Measurements from ENCODE around the gene POU6F2.

Gene POU6F2

DNA sequence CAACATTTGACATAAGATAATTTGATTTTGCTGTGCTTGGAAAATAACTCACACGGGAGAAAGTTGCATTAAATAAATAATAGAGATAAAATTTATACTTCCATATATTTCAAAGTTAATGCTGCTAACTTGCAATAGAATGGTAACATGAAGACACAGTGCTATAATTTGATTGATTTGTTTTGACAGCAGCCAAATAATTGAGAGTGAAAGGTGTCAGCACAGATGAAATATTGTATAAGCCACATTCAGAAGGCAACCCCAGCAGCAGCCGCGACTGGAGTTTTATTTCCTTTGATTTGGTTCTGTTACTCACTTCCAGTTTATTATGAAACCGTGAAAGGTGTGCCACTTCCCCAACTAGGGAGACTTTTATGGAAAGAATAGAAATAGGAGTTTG lies 242.2 kb downstream of the POU6F2 start:
- no peaks in the 10 kb centered on the region for H3K9me3 ChIP-seq (ENCODE audit: control insufficient read depth, low read length)
- no peak overlapping the region for H3K27ac ChIP-seq (ENCODE audit: insufficient read depth, low read depth, low read length, poor library complexity, severe bottlenecking)
- no peaks in the 10 kb centered on the region for H3K27me3 ChIP-seq (ENCODE audit: control insufficient read depth, insufficient read depth, low read length, poor library complexity, severe bottlenecking)
- 93 to 100% methylated on average over 3 of the region's 4 CpGs for WGBS, 2 experiments
- H3K36me3 ChIP-seq (ENCODE audit: control insufficient read depth, insufficient read depth, low read length) = no peaks in the 10 kb centered on the region
- no peaks in the 10 kb centered on the region for H3K4me1 ChIP-seq (ENCODE audit: control insufficient read depth, insufficient read depth, low read length)
- no peak overlapping the region for H3K4me3 ChIP-seq (ENCODE audit: insufficient read depth, low read depth, low read length)

DNA sequence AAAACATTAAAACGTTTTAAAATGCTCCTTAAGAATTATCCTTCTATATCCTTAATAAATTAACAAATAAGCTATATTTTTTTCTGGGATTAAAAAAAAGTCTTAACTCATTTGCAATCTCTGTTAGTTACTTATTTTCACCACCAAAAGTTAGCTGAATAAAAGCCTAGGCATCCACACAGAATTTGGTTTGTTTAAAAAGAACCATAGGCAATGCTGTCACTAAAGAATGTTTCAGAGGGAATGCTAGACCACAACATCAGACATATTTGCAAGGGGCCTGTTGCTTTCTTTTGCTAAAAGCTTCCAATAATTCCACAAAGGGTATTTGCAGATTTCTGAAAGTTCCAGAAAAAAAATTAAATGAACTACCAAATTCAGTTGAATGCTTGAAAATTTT lies 244.2 kb downstream of the POU6F2 start:
- H3K27me3 ChIP-seq (ENCODE audit: control insufficient read depth, insufficient read depth, low read length, poor library complexity, severe bottlenecking) = no peaks in the 10 kb centered on the region
- H3K9me3 ChIP-seq (ENCODE audit: control insufficient read depth, low read length) = no peaks in the 10 kb centered on the region
- no peaks in the 10 kb centered on the region for H3K4me1 ChIP-seq (ENCODE audit: control insufficient read depth, insufficient read depth, low read length)
- no peaks in the 10 kb centered on the region for H3K36me3 ChIP-seq (ENCODE audit: control insufficient read depth, insufficient read depth, low read length)
- no peak overlapping the region for H3K4me3 ChIP-seq (ENCODE audit: insufficient read depth, low read depth, low read length)
- no CpG with 5 or more reads among the region's 1 CpG for WGBS, 2 experiments
- H3K27ac ChIP-seq (ENCODE audit: insufficient read depth, low read depth, low read length, poor library complexity, severe bottlenecking) = no peak overlapping the region

DNA sequence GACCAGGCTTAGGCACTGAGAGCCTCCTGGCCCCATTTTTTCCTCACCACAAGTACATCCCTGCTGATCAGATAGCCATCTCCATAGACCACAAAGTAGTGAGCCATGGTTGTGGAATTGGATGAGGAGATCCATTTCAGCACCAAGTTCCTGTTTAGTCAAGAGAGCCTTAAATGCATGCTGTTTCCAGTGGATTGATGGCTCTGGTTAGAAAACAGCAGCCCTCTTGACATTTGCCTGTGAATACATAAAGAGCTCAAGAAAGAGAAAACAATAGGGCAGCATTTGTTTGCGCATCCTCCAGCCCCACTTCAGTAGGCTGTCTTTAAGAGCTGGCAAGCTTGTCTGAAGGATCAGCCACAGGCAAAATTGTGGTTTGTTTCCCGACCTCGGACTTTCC lies 251.2 kb downstream of the POU6F2 start:
- H3K4me3 ChIP-seq (ENCODE audit: insufficient read depth, low read depth, low read length) = no peak overlapping the region
- no peaks in the 10 kb centered on the region for H3K27me3 ChIP-seq (ENCODE audit: control insufficient read depth, insufficient read depth, low read length, poor library complexity, severe bottlenecking)
- H3K36me3 ChIP-seq (ENCODE audit: control insufficient read depth, insufficient read depth, low read length) = no peaks in the 10 kb centered on the region
- H3K4me1 ChIP-seq (ENCODE audit: control insufficient read depth, insufficient read depth, low read length) = no peaks in the 10 kb centered on the region
- H3K9me3 ChIP-seq (ENCODE audit: control insufficient read depth, low read length) = no peaks in the 10 kb centered on the region
- H3K27ac ChIP-seq (ENCODE audit: insufficient read depth, low read depth, low read length, poor library complexity, severe bottlenecking) = no peak overlapping the region
- 29 to 43% methylated on average over 3 of the region's 3 CpGs for WGBS, 2 experiments

DNA sequence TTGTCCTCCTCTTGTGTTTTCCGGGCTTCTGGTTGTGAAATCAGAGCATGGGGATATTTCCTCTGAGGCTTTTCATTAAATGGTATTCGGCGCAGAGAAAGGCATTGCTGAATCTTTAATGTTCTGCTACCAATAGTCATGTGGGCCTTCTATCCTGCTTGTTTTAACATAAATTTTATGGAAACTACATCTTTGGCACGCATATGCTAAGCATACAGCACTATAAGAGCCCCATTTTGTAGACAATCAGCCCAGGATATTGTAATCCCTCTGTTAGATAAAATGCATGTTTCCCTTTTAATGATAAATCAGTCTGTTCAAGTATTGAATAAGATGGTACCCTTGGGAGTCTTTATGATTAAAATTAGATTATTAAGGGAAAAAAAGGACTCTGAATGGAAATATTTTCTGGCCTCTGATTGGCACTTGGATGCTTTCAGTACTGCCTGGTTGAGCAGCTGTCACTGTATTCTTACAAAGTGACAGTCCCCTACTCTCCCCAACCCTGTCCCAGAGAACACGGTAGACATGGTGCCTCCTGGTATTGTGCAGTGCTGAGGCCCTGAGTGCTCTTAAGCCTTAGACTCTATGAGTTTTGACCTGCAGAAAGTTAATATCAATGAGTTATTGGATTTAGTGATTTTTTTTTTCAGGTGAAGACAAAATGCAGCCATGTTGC lies 256.3 kb downstream of the POU6F2 start:
- no peaks in the 10 kb centered on the region for H3K36me3 ChIP-seq (ENCODE audit: control insufficient read depth, insufficient read depth, low read length)
- no peaks in the 10 kb centered on the region for H3K9me3 ChIP-seq (ENCODE audit: control insufficient read depth, low read length)
- no peaks in the 10 kb centered on the region for H3K4me1 ChIP-seq (ENCODE audit: control insufficient read depth, insufficient read depth, low read length)
- no peak overlapping the region for H3K27ac ChIP-seq (ENCODE audit: insufficient read depth, low read depth, low read length, poor library complexity, severe bottlenecking)
- no peak overlapping the region for H3K4me3 ChIP-seq (ENCODE audit: insufficient read depth, low read depth, low read length)
- H3K27me3 ChIP-seq (ENCODE audit: control insufficient read depth, insufficient read depth, low read length, poor library complexity, severe bottlenecking) = no peaks in the 10 kb centered on the region
- 90 to 96% methylated on average over 5 of the region's 5 CpGs for WGBS, 2 experiments

DNA sequence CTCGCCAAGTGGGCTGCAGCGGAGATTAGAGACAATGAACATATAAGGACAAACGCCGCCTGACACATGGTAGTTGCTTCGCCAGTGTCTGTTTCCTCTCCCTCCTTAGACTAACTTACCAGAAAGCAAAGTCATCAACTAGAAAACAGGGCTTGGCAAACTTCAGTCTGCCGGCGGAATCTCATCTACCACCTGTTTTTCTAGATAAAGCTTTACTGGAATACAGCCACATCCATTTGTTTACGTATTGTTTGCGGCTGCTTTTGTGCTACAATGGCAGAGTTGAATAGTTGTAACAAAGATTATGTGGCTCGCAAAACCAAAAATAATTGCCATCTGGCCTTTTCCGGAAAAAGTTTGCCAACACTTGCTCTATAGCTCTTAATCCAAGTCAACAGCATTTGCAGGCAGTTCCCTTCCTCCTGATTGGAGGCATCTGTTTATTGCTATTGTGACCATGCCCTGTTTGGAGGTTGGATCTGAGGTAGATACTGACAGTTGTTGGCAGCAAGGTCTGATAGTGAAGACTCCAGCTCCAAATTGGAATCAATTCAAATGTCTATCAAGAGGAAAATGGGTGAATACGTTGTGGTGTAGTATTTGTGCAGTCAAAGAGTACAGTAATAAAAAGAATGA lies 260.6 kb downstream of the POU6F2 start:
- 94 to 95% methylated on average over 12 of the region's 12 CpGs for WGBS, 2 experiments

DNA sequence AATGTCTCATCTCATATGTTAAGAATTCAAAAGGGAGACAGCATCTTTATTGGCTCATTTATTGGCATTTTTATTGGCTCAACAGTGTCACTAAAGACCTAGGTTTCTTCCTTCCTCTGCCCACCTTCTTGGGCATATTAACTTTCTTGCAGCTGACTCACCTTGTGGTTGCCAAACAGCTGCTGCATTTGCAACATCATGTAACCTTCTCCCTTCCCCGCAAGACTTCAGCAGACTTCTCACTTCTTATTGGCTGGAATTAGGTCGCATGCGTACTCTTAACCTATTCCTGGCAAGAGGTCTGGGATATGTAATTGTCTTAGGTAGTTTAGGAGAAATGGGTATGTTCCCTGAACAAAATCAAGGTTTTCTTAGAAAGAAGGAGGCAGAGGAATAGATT lies 263.2 kb downstream of the POU6F2 start:
- Histone ChIP-seq H3K9me3 (ENCODE audit: control insufficient read depth, low read length) (no peaks in the 10 kb centered on the region), H3K4me3 (ENCODE audit: insufficient read depth, low read depth, low read length) (no peak overlapping the region), H3K4me1 (ENCODE audit: control insufficient read depth, insufficient read depth, low read length) (no peaks in the 10 kb centered on the region), H3K27me3 (ENCODE audit: control insufficient read depth, insufficient read depth, low read length, poor library complexity, severe bottlenecking) (no peaks in the 10 kb centered on the region), H3K27ac (ENCODE audit: insufficient read depth, low read depth, low read length, poor library complexity, severe bottlenecking) (no peak overlapping the region), H3K36me3 (ENCODE audit: control insufficient read depth, insufficient read depth, low read length) (no peaks in the 10 kb centered on the region)
- WGBS, 2 experiments = 81 to 87% methylated on average over 3 of the region's 3 CpGs

More for the DNA sequence above, 260.6 kb downstream of the POU6F2 start:
- no peak overlapping the region for H3K27ac ChIP-seq (ENCODE audit: insufficient read depth, low read depth, low read length, poor library complexity, severe bottlenecking)
- no peaks in the 10 kb centered on the region for H3K4me1 ChIP-seq (ENCODE audit: control insufficient read depth, insufficient read depth, low read length)
- H3K36me3 ChIP-seq (ENCODE audit: control insufficient read depth, insufficient read depth, low read length) = no peaks in the 10 kb centered on the region
- H3K4me3 ChIP-seq (ENCODE audit: insufficient read depth, low read depth, low read length) = no peak overlapping the region
- H3K27me3 ChIP-seq (ENCODE audit: control insufficient read depth, insufficient read depth, low read length, poor library complexity, severe bottlenecking) = no peaks in the 10 kb centered on the region
- H3K9me3 ChIP-seq (ENCODE audit: control insufficient read depth, low read length) = no peaks in the 10 kb centered on the region

DNA sequence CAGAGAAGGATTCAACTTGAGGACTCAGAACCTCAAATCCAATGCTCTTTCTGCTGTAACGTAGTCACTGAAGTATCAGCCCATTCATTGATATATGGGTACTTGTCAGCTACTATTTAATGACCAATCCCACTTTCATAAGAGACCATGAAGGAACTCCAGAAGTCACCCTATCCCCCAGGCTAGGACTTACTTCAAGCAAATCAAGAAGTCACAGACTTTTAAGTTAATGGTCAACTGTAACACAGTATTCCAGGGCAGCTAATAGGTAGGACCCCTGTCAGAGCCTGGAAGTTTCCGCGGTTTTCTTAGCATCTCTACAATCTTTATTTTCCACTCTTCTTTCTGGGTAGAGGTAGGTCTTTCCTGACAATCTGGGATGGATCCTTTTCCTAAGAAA lies 269.9 kb downstream of the POU6F2 start:
- WGBS, 2 experiments = 90 to 96% methylated on average over 3 of the region's 3 CpGs
- no peak overlapping the region for H3K4me3 ChIP-seq (ENCODE audit: insufficient read depth, low read depth, low read length)

DNA sequence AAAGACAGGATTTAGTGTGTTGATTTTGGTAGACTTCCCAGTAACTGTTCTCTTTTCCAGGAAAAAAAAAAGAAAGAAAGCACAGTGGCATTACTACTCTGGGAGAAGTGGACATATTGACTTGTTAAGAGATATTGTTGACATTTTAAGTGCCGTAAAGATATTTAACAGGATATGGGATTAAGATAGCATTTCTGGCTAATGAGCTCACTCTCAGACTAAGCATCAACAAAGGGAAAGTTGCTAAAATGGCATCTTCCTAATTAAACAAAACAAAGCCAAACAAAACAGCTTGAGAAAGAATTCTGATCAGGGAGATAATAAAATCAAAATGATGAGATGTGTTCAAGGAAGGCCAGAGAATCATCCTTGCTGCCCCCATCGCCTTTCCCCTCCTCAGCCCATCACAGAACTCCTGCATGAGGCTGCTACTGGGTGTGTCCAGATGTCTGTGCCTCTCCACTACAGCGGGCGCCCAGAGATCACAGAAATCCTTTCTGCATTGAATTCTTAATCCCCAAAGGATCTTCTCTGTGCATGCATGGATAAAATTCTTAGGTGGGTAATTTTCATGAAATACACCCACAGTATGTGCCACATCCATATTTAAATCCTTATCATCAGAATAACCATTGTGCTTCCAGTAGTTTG lies 270.5 kb downstream of the POU6F2 start:
- Histone ChIP-seq H3K27ac (ENCODE audit: insufficient read depth, low read depth, low read length, poor library complexity, severe bottlenecking) (no peak overlapping the region), H3K27me3 (ENCODE audit: control insufficient read depth, insufficient read depth, low read length, poor library complexity, severe bottlenecking) (no peaks in the 10 kb centered on the region), H3K9me3 (ENCODE audit: control insufficient read depth, low read length) (no peaks in the 10 kb centered on the region), H3K4me1 (ENCODE audit: control insufficient read depth, insufficient read depth, low read length) (peaks cover 9% of the 10 kb centered on the region), H3K36me3 (ENCODE audit: control insufficient read depth, insufficient read depth, low read length) (no peaks in the 10 kb centered on the region), H3K4me3 (ENCODE audit: insufficient read depth, low read depth, low read length) (no peak overlapping the region)
- WGBS, 2 experiments = 90 to 92% methylated on average over 4 of the region's 4 CpGs

More for the DNA sequence above, 269.9 kb downstream of the POU6F2 start:
- no peaks in the 10 kb centered on the region for H3K36me3 ChIP-seq (ENCODE audit: control insufficient read depth, insufficient read depth, low read length)
- H3K9me3 ChIP-seq (ENCODE audit: control insufficient read depth, low read length) = no peaks in the 10 kb centered on the region
- H3K27me3 ChIP-seq (ENCODE audit: control insufficient read depth, insufficient read depth, low read length, poor library complexity, severe bottlenecking) = no peaks in the 10 kb centered on the region
- peaks cover 8% of the 10 kb centered on the region for H3K4me1 ChIP-seq (ENCODE audit: control insufficient read depth, insufficient read depth, low read length)
- no peak overlapping the region for H3K27ac ChIP-seq (ENCODE audit: insufficient read depth, low read depth, low read length, poor library complexity, severe bottlenecking)

DNA sequence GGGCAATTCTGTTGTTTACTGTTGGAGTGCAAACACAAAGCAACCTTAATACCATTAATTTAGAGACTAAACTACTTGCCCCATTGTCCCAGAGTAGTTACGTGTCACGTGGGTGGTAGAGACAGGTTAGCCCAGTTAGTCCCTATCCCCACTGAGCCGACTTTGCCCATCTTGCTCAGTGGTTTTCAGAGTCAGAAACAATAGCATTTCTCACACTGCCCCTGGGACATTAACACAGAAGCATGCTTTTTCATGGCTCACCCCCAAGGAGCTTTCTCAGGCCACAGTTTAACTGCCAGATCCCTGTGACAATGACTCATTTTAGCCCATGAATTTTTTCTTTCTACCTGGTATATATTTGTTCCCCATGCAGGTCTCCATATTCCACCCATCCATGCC lies 271.0 kb downstream of the POU6F2 start:
- H3K36me3 ChIP-seq (ENCODE audit: control insufficient read depth, insufficient read depth, low read length) = no peaks in the 10 kb centered on the region
- H3K4me3 ChIP-seq (ENCODE audit: insufficient read depth, low read depth, low read length) = no peak overlapping the region
- no peaks in the 10 kb centered on the region for H3K9me3 ChIP-seq (ENCODE audit: control insufficient read depth, low read length)
- H3K27me3 ChIP-seq (ENCODE audit: control insufficient read depth, insufficient read depth, low read length, poor library complexity, severe bottlenecking) = no peaks in the 10 kb centered on the region
- peaks cover 12% of the 10 kb centered on the region for H3K4me1 ChIP-seq (ENCODE audit: control insufficient read depth, insufficient read depth, low read length)
- no peak overlapping the region for H3K27ac ChIP-seq (ENCODE audit: insufficient read depth, low read depth, low read length, poor library complexity, severe bottlenecking)
- WGBS, 2 experiments = 73 to 75% methylated on average over 3 of the region's 3 CpGs

DNA sequence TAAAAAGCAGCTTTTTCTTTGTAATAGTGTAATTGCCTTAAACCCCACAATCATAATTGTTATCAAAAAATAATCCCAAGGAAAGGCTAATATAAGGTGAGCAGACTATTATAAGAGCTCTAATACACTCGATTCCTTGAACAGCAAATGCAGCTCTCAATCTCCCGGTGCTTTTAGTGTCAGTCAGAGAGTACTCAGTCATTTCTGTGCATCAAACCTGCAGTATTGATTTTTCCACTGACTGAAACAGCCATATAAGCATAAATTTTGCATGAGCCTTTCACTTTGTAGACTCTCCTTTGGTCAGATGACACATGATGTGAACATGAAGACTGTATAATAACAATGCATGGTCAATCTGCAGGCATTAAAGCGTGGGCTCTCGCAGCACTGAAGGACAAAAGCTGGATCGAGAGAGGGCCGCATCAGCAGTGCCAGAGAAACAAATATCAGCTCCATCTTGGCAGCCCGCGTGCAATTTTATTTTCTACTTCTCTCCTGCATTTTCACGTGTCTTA lies 272.0 kb downstream of the POU6F2 start:
- Histone ChIP-seq H3K4me3 (ENCODE audit: insufficient read depth, low read depth, low read length) (no peak overlapping the region), H3K9me3 (ENCODE audit: control insufficient read depth, low read length) (no peaks in the 10 kb centered on the region), H3K36me3 (ENCODE audit: control insufficient read depth, insufficient read depth, low read length) (no peaks in the 10 kb centered on the region), H3K4me1 (ENCODE audit: control insufficient read depth, insufficient read depth, low read length) (peaks cover 12% of the 10 kb centered on the region), H3K27ac (ENCODE audit: insufficient read depth, low read depth, low read length, poor library complexity, severe bottlenecking) (no peak overlapping the region), H3K27me3 (ENCODE audit: control insufficient read depth, insufficient read depth, low read length, poor library complexity, severe bottlenecking) (no peaks in the 10 kb centered on the region)
- 92 to 95% methylated on average over 9 of the region's 9 CpGs for WGBS, 2 experiments
